SU-DHL-6 (cell line): ENCODE data around the gene IL32.

ENCODE experiments used
- H2AFZ ChIP-seq: fragments of 200-600 bp; sonication (generic); 2 replicates; pipeline ENCODE4 v1.6.1; 2014; ENCODE audit warnings: low read depth, mild to moderate bottlenecking, moderate library complexity, mixed read lengths, antibody characterized with exemption, low read length; ENCODE audit not compliant: severe bottlenecking
- H3F3A ChIP-seq: fragments of 200-600 bp; shearing (Covaris generic); 2 replicates; pipeline ENCODE4 v1.6.0; 2016; ENCODE audit warnings: antibody characterized with exemption, mild to moderate bottlenecking; ENCODE audit not compliant: insufficient read depth
- H3K27ac ChIP-seq: fragments of 200-600 bp; sonication (generic); 2 replicates; pipeline ENCODE4 v1.5.1; 2016; ENCODE audit warnings: low read depth, mild to moderate bottlenecking, low read length, moderate library complexity, mixed read lengths
- H3K27me3 ChIP-seq: fragments of 200-600 bp; sonication (generic), shearing (Covaris generic); 2 replicates; pipeline ENCODE4 v1.6.0; 2014; ENCODE audit warnings: mild to moderate bottlenecking, low read length
- H3K36me3 ChIP-seq: fragments of 200-600 bp; sonication (generic); 2 replicates; pipeline ENCODE4 v1.6.1; 2014; ENCODE audit warnings: mild to moderate bottlenecking, low read length, mixed read lengths
- H3K4me2 ChIP-seq: fragments of 300-600, 200-600 bp; shearing (Covaris generic), sonication (generic); 2 replicates; pipeline ENCODE4 v1.6.0; 2014; ENCODE audit warnings: low read length, low read depth, mild to moderate bottlenecking; ENCODE audit not compliant: poor library complexity, severe bottlenecking
- H3K4me3 ChIP-seq: fragments of 200-600 bp; sonication (generic); 2 replicates; pipeline ENCODE4 v1.5.1; 2014; ENCODE audit warnings: antibody characterized with exemption, low read length, mild to moderate bottlenecking, mixed read lengths; ENCODE audit not compliant: insufficient read depth, poor library complexity, severe bottlenecking
- H3K79me2 ChIP-seq: fragments of 200-600 bp; sonication (generic); 2 replicates; pipeline ENCODE4 v1.6.1; 2014; ENCODE audit warnings: mild to moderate bottlenecking, low read length, moderate library complexity; ENCODE audit not compliant: insufficient read depth
- H3K9ac ChIP-seq: fragments of 200-600 bp; sonication (generic); 2 replicates; pipeline ENCODE4 v1.7.0; 2014; ENCODE audit warnings: mild to moderate bottlenecking, low read length
- H3K9me2 ChIP-seq: fragments of 200-600 bp; sonication (generic); replicated peaks from 2 replicates; pipeline ENCODE4 v1.6.1; 2014; ENCODE audit warnings: low read length; ENCODE audit not compliant: insufficient read depth
- H3K9me3 ChIP-seq: fragments of 200-600 bp; sonication (generic); 2 replicates; pipeline ENCODE4 v1.6.1; 2014; ENCODE audit warnings: low read length, mixed read lengths; ENCODE audit not compliant: insufficient read depth
- H4K20me1 ChIP-seq: fragments of 200-600 bp; sonication (generic); 2 replicates; pipeline ENCODE4 v1.6.1; 2014; ENCODE audit warnings: low read depth, mild to moderate bottlenecking, antibody characterized with exemption, low read length, moderate library complexity, mixed read lengths
- EZH2phosphoT487 ChIP-seq: fragments of 200-600 bp; sonication (generic), shearing (Covaris generic); conservative IDR thresholded peaks from 2 replicates; pipeline ENCODE4 v1.6.1; 2018; ENCODE audit warnings: mild to moderate bottlenecking, antibody characterized with exemption, low read length, moderate library complexity, mixed read lengths
- TF ChIP-seq, protein P1 (sequence below): fragments of 200-600 bp; sonication (generic); IDR thresholded peaks from one replicate; pipeline ENCODE4 v1.5.1; 2017; ENCODE audit warnings: antibody characterized with exemption, mild to moderate bottlenecking, low read length, moderate library complexity; ENCODE audit not compliant: insufficient read depth, poor library complexity, severe bottlenecking

The IL32 gene

DNA sequence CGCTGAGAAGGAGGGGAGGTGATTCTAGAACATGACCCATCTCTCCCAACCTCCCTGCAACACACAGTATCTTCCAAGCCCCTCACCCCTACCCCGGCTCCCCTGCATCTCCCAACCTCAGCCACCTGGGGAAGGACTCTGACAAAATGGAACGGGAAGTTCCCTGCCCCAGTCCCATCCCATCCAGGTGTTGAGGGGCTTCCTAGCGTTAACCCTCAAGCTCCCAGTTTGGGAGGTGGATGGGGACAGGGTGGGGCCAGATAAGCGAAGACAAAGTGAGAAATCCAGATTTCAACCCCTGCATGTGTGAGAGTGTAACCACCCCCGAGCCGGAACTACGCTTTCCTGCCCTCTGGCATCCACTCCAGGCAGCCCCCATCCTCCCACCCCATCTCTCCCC lies 31.8 kb downstream of the IL32 start:
- Histone ChIP-seq H3K9me2 (no peaks in the 10 kb centered on the region), H3K36me3 (no peaks in the 10 kb centered on the region), H3K27ac (no peak overlapping the region), H3K79me2 (no peaks in the 10 kb centered on the region), H3K4me3 (no peak overlapping the region), H3K27me3 (no peaks in the 10 kb centered on the region), H3K4me2 (no peak overlapping the region), H3K9ac (no peak overlapping the region), H4K20me1 (no peaks in the 10 kb centered on the region), H3F3A (peaks cover 5% of the 10 kb centered on the region; the same call in 1 of the 2 replicates), H3K9me3 (no peaks in the 10 kb centered on the region), H2AFZ (no peak overlapping the region)
- TF ChIP-seq EZH2phosphoT487: no peak
- TF ChIP-seq, protein P1, sequence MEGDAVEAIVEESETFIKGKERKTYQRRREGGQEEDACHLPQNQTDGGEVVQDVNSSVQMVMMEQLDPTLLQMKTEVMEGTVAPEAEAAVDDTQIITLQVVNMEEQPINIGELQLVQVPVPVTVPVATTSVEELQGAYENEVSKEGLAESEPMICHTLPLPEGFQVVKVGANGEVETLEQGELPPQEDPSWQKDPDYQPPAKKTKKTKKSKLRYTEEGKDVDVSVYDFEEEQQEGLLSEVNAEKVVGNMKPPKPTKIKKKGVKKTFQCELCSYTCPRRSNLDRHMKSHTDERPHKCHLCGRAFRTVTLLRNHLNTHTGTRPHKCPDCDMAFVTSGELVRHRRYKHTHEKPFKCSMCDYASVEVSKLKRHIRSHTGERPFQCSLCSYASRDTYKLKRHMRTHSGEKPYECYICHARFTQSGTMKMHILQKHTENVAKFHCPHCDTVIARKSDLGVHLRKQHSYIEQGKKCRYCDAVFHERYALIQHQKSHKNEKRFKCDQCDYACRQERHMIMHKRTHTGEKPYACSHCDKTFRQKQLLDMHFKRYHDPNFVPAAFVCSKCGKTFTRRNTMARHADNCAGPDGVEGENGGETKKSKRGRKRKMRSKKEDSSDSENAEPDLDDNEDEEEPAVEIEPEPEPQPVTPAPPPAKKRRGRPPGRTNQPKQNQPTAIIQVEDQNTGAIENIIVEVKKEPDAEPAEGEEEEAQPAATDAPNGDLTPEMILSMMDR: no peak

DNA sequence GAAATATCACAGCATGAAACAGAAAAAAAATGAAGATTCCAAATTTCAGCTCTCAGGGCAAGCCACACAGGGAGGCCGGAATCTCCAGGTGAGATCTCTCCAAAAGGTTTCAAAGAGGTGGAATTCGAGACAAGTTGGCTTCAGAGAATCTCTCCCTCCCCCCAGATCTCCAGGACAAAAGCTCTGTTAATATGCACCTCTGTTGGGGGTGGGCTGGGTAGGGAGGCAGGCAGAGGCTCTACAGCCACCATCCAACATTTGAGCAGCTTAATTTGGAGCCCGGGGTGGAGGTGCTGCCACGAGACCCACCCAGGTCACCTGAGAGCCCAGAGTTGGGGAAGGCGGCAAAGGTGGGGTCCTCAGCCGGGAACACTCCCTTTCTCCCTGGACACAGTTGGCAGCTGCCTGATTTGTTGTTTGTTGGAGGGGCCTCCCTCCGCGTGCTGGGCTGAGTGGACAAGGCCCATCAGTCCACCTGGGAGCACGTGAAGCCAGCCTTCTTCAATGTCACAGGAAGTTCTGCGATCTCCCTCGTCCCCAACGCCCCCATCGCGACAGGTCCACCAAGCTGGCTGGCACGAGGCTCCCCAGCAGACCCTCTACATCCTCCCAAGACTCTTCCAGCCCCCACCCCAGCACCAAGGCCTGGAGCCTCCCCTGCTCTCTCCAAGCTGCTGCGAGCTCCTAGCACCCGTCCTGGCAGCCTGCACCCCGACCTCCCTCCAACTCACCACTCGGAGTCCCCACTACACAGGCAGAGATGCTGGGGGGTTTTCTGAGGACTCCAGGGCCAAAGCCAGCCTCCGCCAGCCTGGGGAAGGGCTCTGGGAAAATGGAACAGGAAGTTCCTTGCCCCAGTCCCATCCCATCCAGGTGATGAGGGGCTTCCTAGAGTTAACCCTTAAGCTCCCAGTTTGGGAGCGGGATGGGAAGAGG lies 33.3 kb downstream of the IL32 start, which contains the start of gene ZSCAN10:
Gene ZSCAN10, minus strand, starts transcription at position 836 of the 936 bp plus-strand sequence. CDS start 6,357 bp downstream, outside the sequence.
- H3K27ac ChIP-seq: no peak within 1 kb of the TSS
- H3K9ac ChIP-seq: no peak within 1 kb of the TSS
- H3K9me3 ChIP-seq: no peaks in the 10 kb centered on the region
- H3K9me2 ChIP-seq: no peaks in the 10 kb centered on the region
- TF ChIP-seq EZH2phosphoT487: no peak
- TF ChIP-seq, protein P1: no peak
- H3K27me3 ChIP-seq: no peaks in the 10 kb centered on the region
- peaks cover 5% of the 10 kb centered on the region; the same call in 1 of the 2 replicates for H3F3A ChIP-seq
- no peak within 1 kb of the TSS for H3K4me2 ChIP-seq
- H4K20me1 ChIP-seq: no peaks in the 10 kb centered on the region
- H3K79me2 ChIP-seq: no peaks in the 10 kb centered on the region
- no peaks in the 10 kb centered on the region for H3K36me3 ChIP-seq
- no peak within 1 kb of the TSS for H2AFZ ChIP-seq
- H3K4me3 ChIP-seq: no peak within 1 kb of the TSS

DNA sequence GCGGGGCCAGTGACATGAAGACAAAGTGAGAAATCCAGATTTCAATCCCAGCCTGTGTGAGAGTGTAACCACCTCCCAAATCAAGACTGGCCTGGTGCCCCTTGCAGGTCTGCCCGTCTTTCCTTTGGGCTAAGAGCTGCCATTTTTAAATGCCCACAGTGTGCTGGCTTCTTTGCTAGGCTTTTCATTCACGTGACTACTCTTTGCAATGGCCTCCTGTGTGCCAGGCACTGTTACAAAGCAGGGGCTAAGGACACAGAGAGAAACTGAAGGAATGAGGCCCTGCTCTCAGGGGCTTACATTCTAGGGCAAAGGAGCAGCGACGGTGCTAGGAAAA lies 33.9 kb downstream of the IL32 start:
- Histone ChIP-seq H3K4me3 (no peak overlapping the region), H3K4me2 (no peak overlapping the region), H3K36me3 (no peaks in the 10 kb centered on the region), H3K9me2 (no peaks in the 10 kb centered on the region), H4K20me1 (no peaks in the 10 kb centered on the region), H3K9me3 (no peaks in the 10 kb centered on the region), H2AFZ (no peak overlapping the region), H3K27ac (no peak overlapping the region), H3K27me3 (no peaks in the 10 kb centered on the region), H3K79me2 (no peaks in the 10 kb centered on the region), H3F3A (peaks cover 5% of the 10 kb centered on the region; the same call in 1 of the 2 replicates), H3K9ac (no peak overlapping the region)
- TF ChIP-seq, protein P1: no peak
- no peak for TF ChIP-seq EZH2phosphoT487
